ENCODE data around the gene RNASE13.

- TF ChIP-seq CTCF (IDR thresholded peaks at IDR 0.05) = no peak
- TF ChIP-seq POLR2A (IDR thresholded peaks at IDR 0.05) = no peak
These were observed 20.1 kb upstream of the RNASE13 start for GRCh38 chr14:21054768-21055145.

Measured in Peyer's patch (tissue), 4 donors.